ENCODE data around the gene IFNAR2.
A peak's percentile ranks its signal among the peaks of the same experiment; 100 is the strongest.

Gene IFNAR2

DNA sequence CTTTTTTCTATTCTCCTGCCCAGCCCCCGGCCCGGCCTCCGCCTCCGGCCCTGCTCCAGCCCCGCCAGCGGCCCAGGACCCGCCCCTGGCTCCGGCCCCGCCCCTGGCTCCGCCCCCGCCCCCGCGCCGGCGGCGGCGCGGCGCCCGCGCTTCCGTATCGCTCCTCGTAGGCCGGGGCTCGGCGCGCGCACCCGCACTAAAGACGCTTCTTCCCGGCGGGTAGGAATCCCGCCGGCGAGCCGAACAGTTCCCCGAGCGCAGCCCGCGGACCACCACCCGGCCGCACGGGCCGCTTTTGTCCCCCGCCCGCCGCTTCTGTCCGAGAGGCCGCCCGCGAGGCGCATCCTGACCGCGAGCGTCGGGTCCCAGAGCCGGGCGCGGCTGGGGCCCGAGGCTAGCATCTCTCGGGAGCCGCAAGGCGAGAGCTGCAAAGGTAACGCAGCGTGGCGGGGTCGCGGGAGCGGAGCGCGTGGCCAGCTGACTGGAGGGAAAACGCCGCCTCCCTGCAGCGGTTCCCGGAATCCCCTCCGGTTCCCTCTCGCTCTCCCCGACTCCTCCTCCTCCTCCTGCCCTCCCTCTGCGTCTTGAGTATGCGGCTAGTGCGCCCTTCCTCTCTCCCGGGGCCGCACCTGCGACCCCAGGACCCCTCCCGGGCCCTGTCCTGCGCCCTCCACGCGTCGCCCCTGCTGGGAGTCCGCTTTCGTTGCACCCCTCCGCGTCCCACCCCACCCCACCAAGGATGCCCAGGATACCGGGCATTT lies at the start of gene IFNAR2:
TSS of gene IFNAR2 (plus strand) at position 155 of the 761 bp plus-strand sequence. CDS start 11,985 bp downstream, outside the sequence.
- in situ Hi-C loops (cut with HindIII; ENCODE audit: low pct_ligation_motif_present, low pct_unique_long_range_greater_than_20kb, low sequenced_read_pairs) = no loop called here
- DNase-seq = peak; percentile 63

DNA sequence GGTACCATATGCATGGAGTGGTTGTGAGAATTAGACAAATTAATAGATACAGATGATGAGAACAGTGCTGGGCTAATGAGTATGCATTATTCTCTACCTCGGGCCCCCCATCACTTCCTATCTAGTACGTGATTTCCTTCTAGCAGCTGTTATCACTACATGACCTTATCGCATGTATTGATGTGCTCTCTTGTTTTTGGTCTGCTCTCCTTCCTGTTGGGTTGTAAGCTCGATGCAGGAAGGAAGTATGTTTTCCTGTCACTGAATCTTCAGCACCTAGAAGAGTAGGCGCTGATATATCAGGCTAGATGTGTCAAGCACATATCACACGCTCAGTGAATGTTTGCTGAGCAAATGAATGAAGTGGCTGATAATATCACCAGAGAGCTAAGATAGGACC lies 43.9 kb upstream of the IFNAR2 start:
- DNase-seq = no peak
- in situ Hi-C loops (cut with HindIII; ENCODE audit: low pct_ligation_motif_present, low pct_unique_long_range_greater_than_20kb, low sequenced_read_pairs) = no loop called here

DNA sequence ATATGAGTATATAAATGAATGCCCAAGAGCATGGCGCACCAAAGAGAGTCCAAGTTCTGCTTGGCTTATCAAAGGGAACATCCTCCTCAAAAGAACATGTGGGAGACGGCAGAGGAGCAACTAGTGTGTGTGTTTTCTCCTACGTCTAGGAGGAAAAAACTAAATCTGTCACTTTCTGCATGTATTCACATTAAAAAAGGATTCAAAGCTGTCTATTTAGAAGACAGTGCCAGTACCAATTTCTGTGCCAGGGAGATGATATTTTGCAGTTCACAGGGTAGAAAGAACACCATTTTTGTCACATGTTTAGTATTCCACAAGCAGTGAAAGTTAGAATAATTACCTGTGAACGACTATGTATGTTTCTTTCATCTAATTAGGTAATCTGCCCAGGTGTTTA lies 42.5 kb upstream of the IFNAR2 start:
- no peak for DNase-seq

DNA sequence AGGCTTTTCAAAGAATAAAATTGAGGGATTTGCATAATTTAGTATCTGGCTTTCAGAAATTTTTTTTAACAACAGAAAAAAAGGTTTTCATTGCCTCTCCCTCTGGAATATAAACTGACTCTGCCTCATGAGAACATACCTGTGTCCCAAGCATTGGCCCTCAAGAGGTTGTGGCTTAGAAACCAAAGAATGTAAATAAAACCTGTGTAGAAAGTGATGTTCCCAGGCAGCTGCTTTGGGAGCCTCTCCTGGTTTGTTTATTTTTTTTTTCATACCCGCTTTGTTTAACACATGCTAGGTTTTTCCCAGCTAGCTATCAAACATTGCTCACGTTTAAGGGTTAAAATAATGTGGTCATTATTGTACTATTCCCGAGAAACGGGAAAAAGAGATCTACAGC lies 40.5 kb upstream of the IFNAR2 start:
- DNase-seq = no peak
- in situ Hi-C loops (cut with HindIII; ENCODE audit: low pct_ligation_motif_present, low pct_unique_long_range_greater_than_20kb, low sequenced_read_pairs) = no loop called here

More for the DNA sequence above, 42.5 kb upstream of the IFNAR2 start:
- in situ Hi-C loops (cut with HindIII; ENCODE audit: low pct_ligation_motif_present, low pct_unique_long_range_greater_than_20kb, low sequenced_read_pairs) = no loop called here

DNA sequence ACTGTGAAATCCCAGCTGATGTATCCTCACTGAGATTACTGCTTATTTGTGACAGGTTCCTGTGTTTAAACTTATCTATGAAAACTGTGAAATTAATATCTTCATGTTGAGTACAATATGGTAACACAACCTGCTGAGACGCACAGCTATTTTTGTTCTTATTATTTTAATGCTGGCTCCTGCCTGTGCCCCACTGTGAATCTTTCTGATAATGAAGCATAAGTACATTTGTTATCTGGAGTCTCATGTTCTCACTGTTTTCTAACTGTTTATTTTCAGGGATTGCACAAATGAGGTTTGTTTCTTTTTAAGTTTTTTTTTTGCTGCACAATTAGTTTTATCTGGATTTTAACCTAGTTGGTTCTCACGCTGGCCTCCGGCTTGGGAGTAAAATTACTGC lies 39.9 kb upstream of the IFNAR2 start:
- DNase-seq = no peak
- in situ Hi-C loops (cut with HindIII; ENCODE audit: low pct_ligation_motif_present, low pct_unique_long_range_greater_than_20kb, low sequenced_read_pairs) = no loop called here

DNA sequence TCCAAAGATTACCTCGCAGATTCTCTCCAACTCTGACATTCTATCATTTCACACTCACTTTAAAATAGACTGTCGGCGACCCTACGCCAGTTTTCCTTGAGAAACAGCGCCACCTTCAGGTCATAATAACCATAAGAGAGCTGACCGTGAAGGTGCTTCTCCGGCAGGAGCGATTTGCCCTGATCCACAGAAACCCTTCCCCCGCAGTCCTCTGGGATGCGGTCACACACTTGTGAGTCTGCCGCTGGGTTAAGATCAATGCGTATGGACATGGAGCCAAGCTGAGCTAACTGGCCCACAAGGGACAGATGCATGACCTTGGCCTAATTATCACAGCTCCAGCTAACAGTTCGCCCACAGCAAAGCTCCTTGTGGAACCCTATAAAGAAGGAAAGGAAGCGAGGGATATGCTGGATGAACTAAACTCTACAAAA lies 32.8 kb upstream of the IFNAR2 start:
- in situ Hi-C loops (cut with HindIII; ENCODE audit: low pct_ligation_motif_present, low pct_unique_long_range_greater_than_20kb, low sequenced_read_pairs) = no loop called here
- DNase-seq = peak; percentile 63

DNA sequence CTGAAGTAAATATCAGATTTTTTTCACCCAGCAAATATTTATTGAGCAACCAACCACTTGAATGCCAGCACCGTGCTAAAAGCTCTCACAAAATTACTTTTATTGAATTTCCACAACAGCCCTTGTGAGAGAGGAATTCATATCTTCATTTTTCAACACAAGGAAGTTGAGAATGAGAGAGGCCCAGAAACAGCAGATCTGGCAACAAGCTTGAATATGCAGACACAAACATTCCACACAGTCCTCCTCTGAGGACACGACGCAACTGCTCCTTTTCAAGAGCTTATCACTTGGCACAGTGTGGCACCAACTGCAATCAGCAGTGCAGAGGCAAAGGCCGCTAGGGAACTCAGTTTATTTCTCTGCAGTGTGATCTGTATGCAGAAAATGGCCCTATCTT lies 32.2 kb upstream of the IFNAR2 start:
- no peak for DNase-seq
- in situ Hi-C loops (cut with HindIII; ENCODE audit: low pct_ligation_motif_present, low pct_unique_long_range_greater_than_20kb, low sequenced_read_pairs) = no loop called here

DNA sequence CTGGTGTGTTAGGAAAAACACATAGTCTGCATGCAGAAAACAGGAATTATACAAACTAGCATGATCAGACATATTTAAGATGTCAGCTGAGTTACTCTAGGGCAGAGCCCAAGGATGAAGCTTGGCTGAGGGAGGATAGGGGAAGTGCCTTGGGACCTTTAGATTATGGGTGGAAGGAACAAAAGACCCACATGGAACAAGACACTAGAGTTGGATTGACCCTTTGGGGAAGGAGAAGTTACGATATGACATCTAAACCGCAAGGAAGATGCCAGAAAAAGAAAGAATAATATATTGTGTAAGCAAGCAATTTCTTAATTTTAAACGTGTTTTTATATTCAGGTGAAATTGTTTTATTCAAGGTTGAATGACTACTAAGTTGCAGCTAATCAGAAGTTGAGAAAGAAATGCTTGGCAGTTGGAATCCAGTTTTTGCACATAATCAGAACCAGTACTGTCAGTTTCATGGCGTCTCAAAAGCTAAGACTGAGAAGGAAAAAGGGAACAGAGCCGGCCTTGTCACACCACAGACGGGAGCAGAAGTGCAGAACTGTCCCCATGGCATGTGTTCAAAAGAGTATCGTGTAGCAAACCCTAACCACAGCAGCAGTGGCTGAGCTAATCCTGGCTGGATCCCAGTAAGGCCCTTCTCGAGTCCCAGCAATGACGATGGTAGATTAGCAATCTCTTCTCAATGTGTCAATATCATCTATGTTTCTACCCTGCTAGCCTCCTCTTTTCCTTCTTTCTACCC lies 31.2 kb upstream of the IFNAR2 start:
- in situ Hi-C loops (cut with HindIII; ENCODE audit: low pct_ligation_motif_present, low pct_unique_long_range_greater_than_20kb, low sequenced_read_pairs) = no loop called here
- DNase-seq = no peak

DNA sequence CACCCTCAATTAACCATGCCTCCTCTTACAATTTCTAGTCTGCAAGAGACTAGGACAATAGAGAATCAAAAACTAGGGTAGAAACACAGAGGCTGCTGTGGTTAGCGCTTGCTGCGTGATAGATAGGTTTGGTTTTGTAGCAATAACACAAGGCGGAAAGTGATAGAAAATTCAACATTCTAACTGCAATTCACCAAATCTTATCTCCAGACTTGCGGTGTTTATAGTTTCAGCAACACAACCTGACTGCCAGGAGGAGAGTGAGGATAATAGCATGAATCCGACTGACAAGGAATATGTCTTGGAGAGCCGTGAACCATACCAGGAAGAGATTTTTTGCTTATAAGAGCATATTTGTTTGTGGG lies 30.7 kb upstream of the IFNAR2 start:
- in situ Hi-C loops (cut with HindIII; ENCODE audit: low pct_ligation_motif_present, low pct_unique_long_range_greater_than_20kb, low sequenced_read_pairs) = no loop called here
- DNase-seq = no peak

DNA sequence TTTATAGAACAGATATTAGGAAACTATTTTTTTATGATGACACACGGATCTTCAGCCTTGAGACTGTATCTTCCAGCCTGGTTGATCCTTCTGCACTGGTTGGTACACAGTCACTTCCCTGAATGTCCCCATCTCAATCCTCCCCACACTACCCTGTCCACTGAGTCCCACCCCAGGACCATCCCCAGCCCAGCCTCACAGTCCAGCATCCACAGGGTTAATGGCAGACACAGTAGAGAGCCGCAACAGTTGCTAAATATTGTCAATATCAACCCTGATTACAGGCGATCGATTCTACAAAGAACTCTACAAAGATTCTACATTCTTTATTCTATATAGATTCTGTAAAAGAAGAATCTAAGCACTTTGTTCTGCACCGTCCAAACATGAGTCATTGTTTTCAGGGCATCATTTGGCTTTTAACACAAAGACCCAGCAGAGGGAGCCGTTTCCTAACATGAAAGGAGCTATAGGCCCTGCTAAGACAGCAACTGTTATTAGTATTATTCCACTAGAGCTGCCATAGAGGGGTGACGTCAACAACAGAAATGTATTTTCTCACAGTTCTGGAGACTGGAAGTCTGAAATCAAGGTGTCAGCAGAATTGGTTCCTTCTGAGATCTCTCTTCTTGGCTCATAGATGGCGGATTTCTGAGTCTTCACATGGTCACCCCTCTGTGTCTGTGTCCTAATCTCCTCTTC lies 30.1 kb upstream of the IFNAR2 start:
- peak; percentile 87 for DNase-seq
- in situ Hi-C loops (cut with HindIII; ENCODE audit: low pct_ligation_motif_present, low pct_unique_long_range_greater_than_20kb, low sequenced_read_pairs) = no loop called here

DNA sequence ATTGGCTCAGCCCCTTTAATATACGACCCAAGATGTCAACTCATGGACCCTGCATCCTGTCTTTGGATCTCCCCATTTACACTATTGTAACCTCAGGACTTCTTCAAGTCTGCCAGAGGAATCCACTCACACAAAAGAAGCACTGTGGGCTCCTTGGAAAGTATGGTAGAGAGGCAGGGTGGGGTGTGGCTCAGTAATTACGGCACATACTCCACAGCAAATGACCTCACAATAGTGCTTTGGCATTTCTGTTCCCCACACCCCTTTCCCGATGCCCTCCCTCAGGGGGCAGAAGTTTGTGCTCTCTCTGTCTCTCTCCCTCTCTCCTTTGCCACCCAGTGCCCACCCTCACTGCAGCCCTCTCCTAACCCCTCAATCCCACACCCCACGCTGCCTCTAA lies 27.8 kb upstream of the IFNAR2 start:
- in situ Hi-C loops (cut with HindIII; ENCODE audit: low pct_ligation_motif_present, low pct_unique_long_range_greater_than_20kb, low sequenced_read_pairs) = no loop called here
- no peak for DNase-seq

DNA sequence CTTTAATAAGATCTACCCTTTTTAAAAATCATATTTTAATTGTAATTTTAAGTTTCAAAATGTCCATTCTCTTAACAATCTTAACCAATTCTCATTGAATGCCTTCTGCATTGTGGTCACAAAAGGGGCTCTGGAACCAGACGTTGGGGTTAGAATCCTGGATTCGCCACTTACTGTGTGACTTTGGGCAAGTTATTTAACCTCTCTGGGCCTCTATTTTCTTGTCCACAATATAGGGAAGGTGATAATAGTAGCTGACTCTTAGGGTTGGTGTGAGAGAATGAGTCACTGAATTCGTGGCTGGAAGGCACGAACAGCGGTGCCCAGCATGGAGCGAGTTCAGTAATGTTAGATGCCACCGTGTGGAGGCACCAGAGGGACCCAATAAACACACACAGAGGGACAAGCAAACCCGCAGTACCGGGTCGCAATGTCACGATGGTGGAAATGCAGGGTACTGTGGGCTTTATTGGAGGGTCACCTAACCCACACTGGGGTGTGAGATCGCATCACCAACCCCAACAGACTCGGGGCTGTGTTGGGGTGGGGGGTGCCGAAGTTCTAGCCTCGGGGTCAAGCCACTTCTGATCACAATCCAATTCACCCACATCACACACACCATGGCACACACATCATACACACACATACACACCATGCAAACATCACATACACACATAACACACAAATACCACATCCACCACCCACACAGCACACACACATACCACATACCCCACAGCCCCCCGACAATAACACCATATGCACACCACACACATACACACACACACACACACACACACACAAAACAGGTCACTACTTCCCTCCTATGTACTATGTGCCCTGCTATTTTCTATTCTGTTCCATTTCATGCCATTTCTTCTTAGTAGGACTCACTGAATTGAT lies 27.0 kb upstream of the IFNAR2 start:
- peak; percentile 25 for DNase-seq
- in situ Hi-C loops (cut with HindIII; ENCODE audit: low pct_ligation_motif_present, low pct_unique_long_range_greater_than_20kb, low sequenced_read_pairs) = no loop called here

DNA sequence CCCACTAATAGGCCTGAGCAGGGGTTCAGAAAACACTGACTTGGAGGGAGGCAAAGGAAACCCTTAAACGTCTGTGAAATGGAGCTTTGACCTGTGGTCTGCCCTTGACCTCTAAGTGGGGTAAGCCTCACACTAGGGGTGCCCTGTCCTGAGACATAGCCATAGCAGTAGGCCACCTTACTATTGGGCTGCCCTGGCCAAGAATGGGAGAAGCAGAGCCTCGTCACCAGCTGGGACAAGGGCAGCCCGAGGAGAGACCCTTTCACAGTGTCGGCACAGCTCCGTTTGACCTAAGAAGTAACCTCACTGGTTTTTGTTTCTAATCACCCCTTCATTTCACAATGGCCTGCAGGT lies 26.4 kb upstream of the IFNAR2 start:
- in situ Hi-C loops (cut with HindIII; ENCODE audit: low pct_ligation_motif_present, low pct_unique_long_range_greater_than_20kb, low sequenced_read_pairs) = no loop called here

DNA sequence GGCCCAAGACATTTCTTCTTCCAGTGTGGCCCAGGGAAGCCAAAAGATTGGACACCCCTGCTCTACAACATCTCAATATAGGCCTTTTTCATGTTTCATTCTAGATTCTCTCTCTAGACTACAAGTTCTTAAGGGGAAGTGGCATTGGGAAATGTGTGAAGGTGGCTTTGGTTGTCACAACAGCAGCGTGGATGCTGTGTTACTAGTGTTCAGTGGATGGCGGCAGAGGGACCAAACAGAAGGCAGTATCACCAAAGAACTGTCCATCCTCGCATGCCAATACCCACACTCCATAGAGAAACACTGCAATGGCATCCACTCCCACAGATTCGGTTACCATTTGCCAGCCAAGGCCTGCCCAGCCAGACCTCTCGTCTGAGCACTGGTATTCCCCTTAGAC lies 24.3 kb upstream of the IFNAR2 start:
- in situ Hi-C loops (cut with HindIII; ENCODE audit: low pct_ligation_motif_present, low pct_unique_long_range_greater_than_20kb, low sequenced_read_pairs) = no loop called here
- DNase-seq = no peak

More for the DNA sequence above, 26.4 kb upstream of the IFNAR2 start:
- no peak for DNase-seq

DNA sequence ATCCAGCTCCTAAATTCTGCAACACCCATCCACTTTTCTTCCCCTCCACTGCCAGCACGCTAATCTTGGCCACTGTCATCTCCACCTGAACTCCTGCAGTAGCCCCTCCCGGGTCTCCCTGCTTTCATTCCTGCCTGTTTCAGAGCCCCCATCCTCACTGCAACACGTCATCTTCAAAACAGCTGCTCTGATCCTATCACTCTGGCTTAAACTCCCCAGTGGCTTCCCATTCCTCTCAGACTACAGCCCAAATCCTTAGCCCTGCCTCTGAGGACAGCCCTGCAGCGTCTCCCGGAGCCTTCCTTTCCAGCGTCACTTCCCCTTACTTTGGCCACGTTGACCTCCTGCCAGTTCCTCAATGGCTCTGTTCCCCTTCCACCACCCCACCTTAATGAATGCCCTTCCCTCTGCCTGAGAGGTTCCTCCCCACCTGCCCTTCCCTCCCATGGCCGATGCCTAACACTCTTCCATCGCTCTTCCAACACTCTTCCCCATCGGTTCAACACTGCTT lies 22.9 kb upstream of the IFNAR2 start:
- DNase-seq = no peak
- in situ Hi-C loops (cut with HindIII; ENCODE audit: low pct_ligation_motif_present, low pct_unique_long_range_greater_than_20kb, low sequenced_read_pairs) = no loop called here

DNA sequence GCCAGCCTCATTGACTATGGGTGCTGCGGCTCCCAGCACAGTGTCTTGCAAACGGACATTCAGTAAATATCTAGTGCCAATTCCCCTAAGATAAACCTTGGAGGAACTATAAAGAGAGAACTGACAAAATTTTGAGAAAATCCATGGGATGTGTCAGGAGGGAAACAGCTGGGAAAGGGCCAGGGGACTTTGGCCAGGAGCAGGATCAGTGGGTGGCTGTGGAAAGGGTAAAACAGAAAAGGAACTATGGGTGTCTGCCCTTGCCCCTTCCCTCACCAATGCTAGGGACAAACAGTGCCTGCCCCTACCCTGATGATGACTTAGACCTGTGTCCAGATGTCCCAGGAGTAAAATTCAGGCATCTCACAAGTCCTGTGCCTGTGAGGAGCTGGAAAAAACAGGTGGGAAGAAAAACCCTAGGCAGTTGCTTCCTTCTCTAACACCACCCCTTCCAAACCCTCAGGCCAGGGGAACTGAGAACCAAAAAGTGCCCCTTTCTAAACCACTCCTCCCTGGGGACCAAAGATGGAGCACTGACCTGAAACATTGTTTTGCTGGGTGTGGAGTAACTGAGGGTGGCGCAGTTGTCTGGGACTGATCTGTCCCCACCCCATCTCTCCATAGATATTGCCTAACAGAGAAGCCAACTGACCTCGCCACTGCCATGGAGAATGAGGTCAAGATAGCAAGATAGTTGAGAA lies 22.1 kb upstream of the IFNAR2 start:
- in situ Hi-C loops (cut with HindIII; ENCODE audit: low pct_ligation_motif_present, low pct_unique_long_range_greater_than_20kb, low sequenced_read_pairs) = no loop called here

DNA sequence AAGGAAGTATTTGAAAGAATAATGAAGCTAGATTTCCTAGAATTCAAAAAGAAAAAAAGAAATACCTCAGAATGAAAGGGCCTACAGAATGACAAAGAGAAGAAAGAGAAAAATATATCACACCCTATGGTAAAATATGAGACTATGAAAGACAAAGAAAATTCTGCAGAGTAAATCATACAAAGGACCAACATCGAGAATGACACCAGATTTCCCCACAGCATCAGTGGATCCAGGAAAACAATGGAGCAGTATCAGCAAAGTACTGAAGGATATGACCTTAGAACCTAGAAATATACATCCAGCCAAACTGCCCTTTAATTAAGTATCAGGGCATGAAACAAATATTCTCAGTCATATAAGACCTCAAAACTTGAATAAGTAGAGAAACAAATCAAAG lies 21.2 kb upstream of the IFNAR2 start:
- DNase-seq = peak; percentile 19
- in situ Hi-C loops (cut with HindIII; ENCODE audit: low pct_ligation_motif_present, low pct_unique_long_range_greater_than_20kb, low sequenced_read_pairs) = no loop called here

More for the DNA sequence above, 22.1 kb upstream of the IFNAR2 start:
- DNase-seq = no peak

DNA sequence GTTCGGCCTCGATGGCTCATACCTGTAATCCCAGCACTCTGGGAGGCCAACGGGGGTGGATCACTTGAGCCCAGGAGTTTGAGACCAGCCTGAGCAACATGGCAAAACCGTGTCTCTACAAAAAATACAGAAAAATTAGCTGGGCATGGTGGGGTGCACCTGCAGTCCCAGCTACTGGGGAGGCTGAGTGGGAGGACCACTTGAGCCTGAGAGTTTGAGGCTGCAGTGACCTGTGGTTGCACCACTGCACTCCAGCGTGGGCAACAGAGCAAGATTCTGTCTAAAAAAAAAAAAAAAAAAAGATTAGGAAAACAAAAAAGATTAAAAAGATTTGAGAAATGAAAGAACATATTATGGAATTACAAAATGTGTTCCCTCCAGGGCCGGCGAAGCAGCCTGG lies 18.4 kb upstream of the IFNAR2 start:
- in situ Hi-C loops (cut with HindIII; ENCODE audit: low pct_ligation_motif_present, low pct_unique_long_range_greater_than_20kb, low sequenced_read_pairs) = no loop called here
- no peak for DNase-seq
